Kidney capillary endothelial cell (primary cell): Measurements from ENCODE around the gene YBEY.

Experiments
- DNase-seq: peaks from one replicate; pipeline ENCODE4 v3.0.0-alpha.2; 2018; ENCODE audit warnings: low spot score

YBEY gene

GRCh38 chr21:46329796-46330195, 43.7 kb downstream of the YBEY start:
- DNase-seq = no peak

- no peak for DNase-seq
These were observed 48.4 kb downstream of the YBEY start for GRCh38 chr21:46334351-46335140.

- no peak for DNase-seq
These were observed 50.5 kb downstream of the YBEY start for GRCh38 chr21:46336603-46337002.

GRCh38 chr21:46340998-46341397, 54.9 kb downstream of the YBEY start:
- no peak for DNase-seq

DNA sequence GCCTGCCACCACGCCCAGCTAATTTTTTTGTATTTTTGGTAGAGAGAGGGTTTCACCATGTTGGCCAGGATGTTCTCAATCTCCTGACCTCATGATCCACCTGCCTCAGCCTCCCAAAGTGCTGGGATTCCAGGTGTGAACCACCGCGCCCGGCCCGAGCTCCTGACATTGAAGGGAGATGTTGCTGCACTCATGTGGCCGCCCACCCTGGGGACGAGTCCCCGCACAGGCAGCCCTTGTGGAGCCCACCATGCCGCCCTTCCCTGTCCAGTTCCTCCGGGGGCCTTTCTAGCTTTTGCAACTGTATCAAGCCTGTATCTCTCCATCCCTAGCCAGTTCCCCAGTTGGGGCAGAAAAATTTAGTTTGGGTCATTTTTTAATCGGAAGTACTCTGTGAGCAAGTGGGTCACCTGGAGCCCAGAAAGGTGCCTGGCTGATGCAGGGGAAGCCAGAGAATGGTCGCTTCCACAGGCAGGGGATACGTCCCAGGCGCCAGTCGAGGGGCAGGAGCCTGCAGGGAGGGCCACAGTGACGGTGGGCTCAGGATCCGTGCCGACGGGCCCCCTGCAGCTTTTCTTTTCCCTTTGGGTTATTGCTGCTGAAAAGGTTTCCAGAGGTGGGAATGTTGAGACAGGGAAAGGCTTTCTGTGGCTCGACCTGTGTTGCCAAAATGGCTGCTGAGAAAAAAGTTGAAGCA, 58.2 kb downstream of the YBEY start:
- no peak for DNase-seq

DNA sequence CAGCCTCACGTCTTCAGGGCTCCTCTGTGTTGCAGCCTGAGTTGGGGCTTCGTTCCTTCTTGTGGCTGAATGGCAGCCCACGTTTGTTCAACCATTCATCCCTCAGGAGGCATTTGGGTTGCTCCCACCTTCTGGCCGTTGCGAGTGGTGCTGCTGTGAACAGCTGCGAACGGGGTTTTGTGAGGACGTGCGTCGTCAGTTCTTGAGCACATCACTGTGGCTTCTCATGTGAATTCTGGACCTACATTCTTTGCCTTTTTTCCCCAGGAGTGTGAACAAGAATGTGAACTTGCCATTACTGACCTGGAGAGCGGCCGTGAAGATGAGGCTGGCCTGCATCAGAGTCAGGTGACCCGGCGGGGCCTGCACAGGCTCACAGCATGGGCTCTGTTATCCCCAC, 59.7 kb downstream of the YBEY start:
- DNase-seq = no peak

DNA sequence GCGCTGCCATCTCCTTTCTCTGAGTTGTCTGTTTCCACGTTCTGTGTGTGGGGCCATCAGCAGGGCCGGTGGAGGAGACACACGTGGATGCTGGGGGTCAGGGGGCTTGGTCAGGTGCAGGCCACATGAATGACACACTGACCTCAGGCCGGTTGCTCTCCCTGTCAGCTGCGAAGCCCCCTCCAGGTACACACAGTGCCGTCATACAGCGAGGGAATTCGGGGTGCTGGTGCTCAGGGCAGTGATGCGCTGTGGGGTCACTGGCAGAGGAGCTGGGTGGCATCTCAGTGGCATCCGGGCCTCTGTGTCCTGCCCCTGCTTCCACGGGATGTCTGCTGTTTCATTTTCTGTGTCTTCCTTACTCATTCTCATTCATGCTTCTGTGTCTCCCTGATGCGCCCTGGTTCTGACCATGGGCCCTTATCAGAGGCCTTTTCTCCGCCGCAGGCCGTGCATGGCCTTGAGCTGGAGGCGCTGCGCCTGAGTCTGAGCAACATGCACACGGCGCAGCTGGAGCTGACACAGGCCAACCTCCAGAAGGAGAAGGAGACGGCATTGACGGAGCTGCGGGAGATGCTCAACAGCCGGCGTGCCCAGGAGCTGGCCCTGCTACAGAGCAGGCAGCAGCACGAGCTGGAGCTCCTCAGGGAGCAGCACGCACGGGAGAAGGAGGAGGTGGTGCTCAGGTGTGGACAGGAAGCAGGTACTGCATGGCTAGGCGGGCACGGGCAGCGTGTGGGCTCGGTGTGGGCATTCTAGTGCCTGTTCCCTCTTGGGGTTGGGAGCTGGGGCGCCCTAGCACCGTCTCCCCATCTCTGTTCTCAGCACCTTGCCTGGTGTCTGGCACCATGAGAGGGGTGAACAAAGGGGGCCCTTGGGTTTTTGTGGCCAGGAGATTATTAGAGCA, 60.4 kb downstream of the YBEY start:
- DNase-seq = no peak

DNA sequence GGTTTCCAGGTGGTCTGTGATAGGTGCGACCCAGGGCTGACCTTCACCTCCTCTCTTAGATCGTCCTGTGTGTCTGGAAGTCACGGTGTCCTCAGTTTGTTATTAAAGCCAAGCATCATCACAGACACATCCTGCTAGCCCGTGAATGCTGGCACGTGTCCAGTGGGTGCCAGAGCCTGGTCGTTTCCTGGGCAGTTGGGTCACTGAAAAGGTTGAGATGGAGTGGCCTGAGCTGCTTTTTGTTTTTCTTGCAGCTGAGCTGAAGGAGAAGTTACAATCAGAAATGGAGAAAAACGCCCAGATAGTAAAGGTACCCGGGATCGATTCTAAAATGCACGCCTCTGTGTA, 61.0 kb downstream of the YBEY start:
- DNase-seq = peak; percentile 7
